ENCODE results near the gene SLCO3A1.

The SLCO3A1 gene

DNA sequence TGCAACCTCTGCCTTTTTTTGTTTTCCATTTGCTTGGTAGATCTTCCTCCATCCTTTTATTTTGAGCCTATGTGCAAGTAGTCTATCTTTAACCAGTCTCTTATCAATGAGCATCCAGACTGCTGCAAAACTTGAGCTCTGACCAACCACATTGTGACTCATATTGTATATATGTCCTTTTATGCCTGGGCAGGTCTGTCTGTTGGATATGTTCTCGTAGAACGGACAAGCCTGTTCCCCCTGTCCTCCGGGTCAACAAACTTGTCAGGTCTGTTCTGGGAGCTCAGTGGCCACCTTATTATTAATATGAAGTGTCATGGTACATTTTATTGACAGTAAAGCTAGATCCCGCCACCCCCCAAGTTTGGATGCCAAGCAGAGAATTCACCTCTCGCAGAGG lies 287.3 kb downstream of the SLCO3A1 start:
- DNase-seq (ENCODE audit: low read depth in 1 of 2, low spot score in 1 of 2): no peak
- no peak for TF ChIP-seq POLR2AphosphoS5 (IDR thresholded peaks at IDR 0.05; ENCODE audit: low read depth)
- TF ChIP-seq GABPA (IDR thresholded peaks at IDR 0.05; ENCODE audit: low read depth): no peak
- TF ChIP-seq, protein P1, sequence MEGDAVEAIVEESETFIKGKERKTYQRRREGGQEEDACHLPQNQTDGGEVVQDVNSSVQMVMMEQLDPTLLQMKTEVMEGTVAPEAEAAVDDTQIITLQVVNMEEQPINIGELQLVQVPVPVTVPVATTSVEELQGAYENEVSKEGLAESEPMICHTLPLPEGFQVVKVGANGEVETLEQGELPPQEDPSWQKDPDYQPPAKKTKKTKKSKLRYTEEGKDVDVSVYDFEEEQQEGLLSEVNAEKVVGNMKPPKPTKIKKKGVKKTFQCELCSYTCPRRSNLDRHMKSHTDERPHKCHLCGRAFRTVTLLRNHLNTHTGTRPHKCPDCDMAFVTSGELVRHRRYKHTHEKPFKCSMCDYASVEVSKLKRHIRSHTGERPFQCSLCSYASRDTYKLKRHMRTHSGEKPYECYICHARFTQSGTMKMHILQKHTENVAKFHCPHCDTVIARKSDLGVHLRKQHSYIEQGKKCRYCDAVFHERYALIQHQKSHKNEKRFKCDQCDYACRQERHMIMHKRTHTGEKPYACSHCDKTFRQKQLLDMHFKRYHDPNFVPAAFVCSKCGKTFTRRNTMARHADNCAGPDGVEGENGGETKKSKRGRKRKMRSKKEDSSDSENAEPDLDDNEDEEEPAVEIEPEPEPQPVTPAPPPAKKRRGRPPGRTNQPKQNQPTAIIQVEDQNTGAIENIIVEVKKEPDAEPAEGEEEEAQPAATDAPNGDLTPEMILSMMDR (IDR thresholded peaks at IDR 0.05; ENCODE audit: insufficient read depth, low read length): no peak
- TF ChIP-seq, protein P2, sequence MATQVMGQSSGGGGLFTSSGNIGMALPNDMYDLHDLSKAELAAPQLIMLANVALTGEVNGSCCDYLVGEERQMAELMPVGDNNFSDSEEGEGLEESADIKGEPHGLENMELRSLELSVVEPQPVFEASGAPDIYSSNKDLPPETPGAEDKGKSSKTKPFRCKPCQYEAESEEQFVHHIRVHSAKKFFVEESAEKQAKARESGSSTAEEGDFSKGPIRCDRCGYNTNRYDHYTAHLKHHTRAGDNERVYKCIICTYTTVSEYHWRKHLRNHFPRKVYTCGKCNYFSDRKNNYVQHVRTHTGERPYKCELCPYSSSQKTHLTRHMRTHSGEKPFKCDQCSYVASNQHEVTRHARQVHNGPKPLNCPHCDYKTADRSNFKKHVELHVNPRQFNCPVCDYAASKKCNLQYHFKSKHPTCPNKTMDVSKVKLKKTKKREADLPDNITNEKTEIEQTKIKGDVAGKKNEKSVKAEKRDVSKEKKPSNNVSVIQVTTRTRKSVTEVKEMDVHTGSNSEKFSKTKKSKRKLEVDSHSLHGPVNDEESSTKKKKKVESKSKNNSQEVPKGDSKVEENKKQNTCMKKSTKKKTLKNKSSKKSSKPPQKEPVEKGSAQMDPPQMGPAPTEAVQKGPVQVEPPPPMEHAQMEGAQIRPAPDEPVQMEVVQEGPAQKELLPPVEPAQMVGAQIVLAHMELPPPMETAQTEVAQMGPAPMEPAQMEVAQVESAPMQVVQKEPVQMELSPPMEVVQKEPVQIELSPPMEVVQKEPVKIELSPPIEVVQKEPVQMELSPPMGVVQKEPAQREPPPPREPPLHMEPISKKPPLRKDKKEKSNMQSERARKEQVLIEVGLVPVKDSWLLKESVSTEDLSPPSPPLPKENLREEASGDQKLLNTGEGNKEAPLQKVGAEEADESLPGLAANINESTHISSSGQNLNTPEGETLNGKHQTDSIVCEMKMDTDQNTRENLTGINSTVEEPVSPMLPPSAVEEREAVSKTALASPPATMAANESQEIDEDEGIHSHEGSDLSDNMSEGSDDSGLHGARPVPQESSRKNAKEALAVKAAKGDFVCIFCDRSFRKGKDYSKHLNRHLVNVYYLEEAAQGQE (IDR thresholded peaks at IDR 0.05; ENCODE audit: insufficient replicate concordance, low read depth): no peak
- no peak for TF ChIP-seq SPI1 (IDR thresholded peaks at IDR 0.05; ENCODE audit: borderline replicate concordance, low read depth)
- Histone ChIP-seq H3K27me3 (ENCODE audit: insufficient read depth, poor library complexity, severe bottlenecking) (no peaks in the 10 kb centered on the region), H3K4me3 (replicated peaks; ENCODE audit: insufficient read depth, low read length) (no peak overlapping the region), H3K27ac (replicated peaks) (no peak overlapping the region)

DNA sequence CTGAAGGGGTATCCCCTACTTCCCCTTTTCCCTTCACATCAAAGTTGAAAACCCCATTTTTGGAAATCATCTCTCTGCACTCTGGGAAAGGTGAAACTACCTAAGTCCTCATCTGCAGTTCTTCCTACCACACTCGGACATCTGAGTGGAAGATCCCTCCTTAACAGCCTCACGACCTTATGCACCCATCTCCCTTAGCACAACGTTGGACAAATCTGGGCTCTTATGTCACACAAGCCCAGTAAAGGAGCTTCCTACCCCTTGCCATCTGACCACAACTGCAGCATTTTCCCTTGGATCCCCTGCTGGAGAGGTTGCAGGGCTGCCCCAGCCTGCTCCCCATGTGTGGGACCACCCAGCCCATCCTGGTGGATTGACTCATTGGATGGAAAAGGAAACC lies 288.1 kb downstream of the SLCO3A1 start:
- Histone ChIP-seq H3K27ac (replicated peaks) (no peak overlapping the region), H3K4me3 (replicated peaks; ENCODE audit: insufficient read depth, low read length) (no peak overlapping the region), H3K27me3 (ENCODE audit: insufficient read depth, poor library complexity, severe bottlenecking) (no peaks in the 10 kb centered on the region)
- TF ChIP-seq POLR2AphosphoS5 (IDR thresholded peaks at IDR 0.05; ENCODE audit: low read depth) (no peak), SPI1 (IDR thresholded peaks at IDR 0.05; ENCODE audit: borderline replicate concordance, low read depth) (no peak), GABPA (IDR thresholded peaks at IDR 0.05; ENCODE audit: low read depth) (no peak)
- TF ChIP-seq, protein P1 (IDR thresholded peaks at IDR 0.05; ENCODE audit: insufficient read depth, low read length): no peak
- DNase-seq (ENCODE audit: low read depth in 1 of 2, low spot score in 1 of 2): no peak

DNA sequence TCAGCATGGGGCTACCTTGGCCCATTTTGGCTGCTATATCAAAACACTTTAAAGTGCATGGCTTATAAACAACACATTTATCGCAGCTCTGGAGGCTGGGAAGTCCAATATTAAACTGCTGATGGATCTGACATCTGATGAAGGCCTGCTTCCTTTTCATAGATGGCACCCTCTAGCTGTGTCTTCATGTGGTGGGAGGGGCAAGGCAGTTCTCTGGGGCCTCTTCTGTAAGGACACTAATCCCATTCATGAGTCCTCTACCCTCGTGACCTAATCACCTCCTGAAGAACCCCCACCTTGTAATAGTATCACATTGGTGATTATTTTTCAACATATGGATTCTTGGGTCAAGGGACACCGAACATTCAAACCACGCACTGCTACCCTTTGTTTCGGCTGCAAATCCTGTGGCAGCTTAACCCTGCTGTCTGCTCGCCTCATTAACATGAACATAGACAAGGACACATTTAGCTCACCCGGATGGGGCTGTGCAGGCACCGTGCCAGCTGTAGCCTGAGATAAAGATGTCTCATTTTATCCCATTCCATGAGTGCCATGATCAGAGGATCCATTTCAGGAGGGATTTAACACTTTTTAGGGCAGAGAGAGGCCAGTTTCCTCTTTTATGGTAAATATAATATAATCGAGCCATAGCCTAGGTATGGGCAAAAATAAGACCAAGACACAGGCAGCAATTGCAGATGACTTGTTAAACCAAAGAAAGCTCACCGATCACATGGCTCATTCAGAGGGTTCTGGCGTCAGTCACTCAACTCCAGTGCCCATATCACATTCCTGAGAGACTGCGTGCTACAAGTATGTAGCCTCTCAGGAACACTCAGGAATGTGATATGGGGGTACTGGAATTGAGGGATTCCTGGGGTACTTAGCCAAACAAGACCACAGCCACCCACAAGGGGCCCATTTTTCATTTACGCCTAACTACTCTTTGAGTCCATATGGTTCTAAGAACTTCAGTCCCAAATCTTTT lies 289.0 kb downstream of the SLCO3A1 start:
- no peaks in the 10 kb centered on the region for H3K27me3 ChIP-seq (ENCODE audit: insufficient read depth, poor library complexity, severe bottlenecking)
- no peak overlapping the region for H3K4me3 ChIP-seq (replicated peaks; ENCODE audit: insufficient read depth, low read length)
- no peak overlapping the region for H3K27ac ChIP-seq (replicated peaks)
- TF ChIP-seq POLR2AphosphoS5 (IDR thresholded peaks at IDR 0.05; ENCODE audit: low read depth) (no peak), SPI1 (IDR thresholded peaks at IDR 0.05; ENCODE audit: borderline replicate concordance, low read depth) (no peak), GABPA (IDR thresholded peaks at IDR 0.05; ENCODE audit: low read depth) (no peak)
- TF ChIP-seq, protein P1 (IDR thresholded peaks at IDR 0.05; ENCODE audit: insufficient read depth, low read length): no peak
- TF ChIP-seq, protein P2 (IDR thresholded peaks at IDR 0.05; ENCODE audit: insufficient replicate concordance, low read depth): no peak
- no peak for DNase-seq (ENCODE audit: low read depth in 1 of 2, low spot score in 1 of 2)

Data from HL-60 (cell line).